Activated CD8-positive, alpha-beta memory T cell treated with anti-CD3 and anti-CD28 coated beads for 24 hours (primary cell): Measurements from ENCODE around the gene SON.
"Not testable (repeated sequence)": the region's sequence is repeated elsewhere in the genome, so short reads cannot be mapped to it uniquely, and the experiment has no call there.

ENCODE experiments used
- DNase-seq: peaks from one replicate; pipeline ENCODE4 v3.0.0-alpha.2; 2020

The SON gene

GRCh38 chr21:33549848-33550771 lies 7.3 kb downstream of the SON start:
- no peak for DNase-seq

DNA sequence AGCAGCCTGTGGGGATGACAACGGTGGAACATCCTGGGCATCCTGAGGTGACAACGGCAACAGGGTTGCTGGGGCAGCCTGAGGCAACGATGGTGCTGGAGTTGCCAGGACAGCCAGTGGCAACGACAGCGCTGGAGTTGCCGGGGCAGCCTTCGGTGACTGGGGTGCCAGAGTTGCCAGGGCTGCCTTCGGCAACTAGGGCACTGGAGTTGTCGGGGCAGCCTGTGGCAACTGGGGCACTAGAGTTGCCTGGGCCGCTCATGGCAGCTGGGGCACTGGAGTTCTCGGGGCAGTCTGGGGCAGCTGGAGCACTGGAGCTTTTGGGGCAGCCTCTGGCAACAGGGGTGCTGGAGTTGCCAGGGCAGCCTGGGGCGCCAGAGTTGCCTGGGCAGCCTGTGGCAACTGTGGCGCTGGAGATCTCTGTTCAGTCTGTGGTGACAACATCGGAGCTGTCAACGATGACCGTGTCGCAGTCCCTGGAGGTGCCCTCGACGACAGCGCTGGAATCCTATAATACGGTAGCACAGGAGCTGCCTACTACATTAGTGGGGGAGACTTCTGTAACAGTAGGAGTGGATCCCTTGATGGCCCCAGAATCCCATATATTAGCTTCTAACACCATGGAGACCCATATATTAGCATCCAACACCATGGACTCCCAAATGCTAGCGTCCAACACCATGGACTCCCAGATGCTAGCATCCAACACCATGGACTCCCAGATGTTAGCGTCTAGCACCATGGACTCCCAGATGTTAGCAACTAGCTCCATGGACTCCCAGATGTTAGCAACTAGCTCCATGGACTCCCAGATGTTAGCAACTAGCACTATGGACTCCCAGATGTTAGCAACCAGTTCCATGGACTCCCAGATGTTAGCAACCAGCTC lies 8.2 kb downstream of the SON start:
- no peak for DNase-seq

DNA sequence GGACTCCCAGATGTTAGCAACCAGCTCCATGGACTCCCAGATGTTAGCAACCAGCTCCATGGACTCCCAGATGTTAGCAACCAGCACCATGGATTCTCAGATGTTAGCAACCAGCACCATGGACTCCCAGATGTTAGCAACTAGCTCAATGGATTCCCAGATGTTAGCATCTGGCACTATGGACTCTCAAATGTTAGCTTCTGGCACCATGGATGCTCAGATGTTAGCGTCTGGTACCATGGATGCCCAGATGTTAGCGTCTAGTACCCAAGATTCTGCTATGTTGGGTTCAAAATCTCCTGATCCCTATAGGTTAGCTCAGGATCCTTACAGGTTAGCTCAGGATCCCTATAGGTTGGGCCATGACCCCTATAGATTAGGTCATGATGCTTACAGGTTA lies 8.8 kb downstream of the SON start:
- no peak for DNase-seq

DNA sequence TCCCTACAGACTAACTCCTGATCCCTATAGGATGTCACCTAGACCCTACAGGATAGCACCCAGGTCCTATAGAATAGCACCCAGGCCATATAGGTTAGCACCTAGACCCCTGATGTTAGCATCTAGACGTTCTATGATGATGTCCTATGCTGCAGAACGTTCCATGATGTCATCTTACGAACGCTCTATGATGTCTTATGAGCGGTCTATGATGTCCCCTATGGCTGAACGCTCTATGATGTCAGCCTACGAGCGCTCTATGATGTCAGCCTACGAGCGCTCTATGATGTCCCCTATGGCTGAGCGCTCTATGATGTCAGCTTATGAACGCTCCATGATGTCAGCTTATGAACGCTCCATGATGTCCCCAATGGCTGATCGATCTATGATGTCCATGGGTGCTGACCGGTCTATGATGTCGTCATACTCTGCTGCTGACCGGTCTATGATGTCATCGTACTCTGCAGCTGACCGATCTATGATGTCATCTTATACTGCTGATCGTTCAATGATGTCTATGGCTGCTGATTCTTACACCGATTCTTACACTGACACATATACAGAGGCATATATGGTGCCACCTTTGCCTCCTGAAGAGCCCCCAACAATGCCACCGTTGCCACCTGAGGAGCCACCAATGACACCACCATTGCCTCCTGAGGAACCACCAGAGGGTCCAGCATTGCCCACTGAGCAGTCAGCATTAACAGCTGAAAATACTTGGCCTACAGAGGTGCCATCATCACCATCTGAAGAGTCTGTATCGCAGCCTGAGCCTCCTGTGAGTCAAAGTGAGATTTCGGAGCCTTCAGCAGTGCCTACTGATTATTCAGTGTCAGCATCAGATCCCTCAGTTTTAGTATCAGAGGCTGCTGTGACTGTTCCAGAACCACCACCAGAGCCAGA lies 9.5 kb downstream of the SON start:
- no peak for DNase-seq

DNA sequence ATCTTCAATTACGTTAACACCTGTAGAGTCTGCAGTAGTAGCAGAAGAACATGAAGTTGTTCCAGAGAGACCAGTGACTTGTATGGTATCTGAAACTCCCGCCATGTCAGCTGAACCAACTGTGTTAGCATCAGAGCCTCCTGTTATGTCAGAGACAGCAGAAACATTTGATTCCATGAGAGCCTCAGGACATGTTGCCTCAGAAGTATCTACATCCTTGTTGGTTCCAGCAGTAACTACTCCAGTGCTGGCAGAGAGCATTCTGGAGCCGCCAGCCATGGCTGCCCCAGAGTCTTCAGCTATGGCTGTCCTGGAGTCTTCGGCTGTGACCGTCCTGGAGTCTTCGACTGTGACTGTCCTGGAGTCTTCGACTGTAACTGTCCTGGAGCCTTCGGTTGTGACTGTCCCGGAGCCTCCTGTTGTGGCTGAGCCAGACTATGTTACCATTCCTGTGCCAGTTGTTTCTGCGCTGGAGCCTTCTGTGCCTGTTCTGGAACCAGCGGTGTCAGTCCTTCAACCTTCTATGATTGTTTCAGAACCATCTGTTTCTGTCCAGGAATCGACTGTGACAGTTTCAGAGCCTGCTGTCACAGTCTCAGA lies 10.3 kb downstream of the SON start:
- DNase-seq = no peak

- DNase-seq = no peak
These were observed 11.6 kb downstream of the SON start for GRCh38 chr21:33554236-33554981.

- DNase-seq = no peak
These were observed 12.1 kb downstream of the SON start for GRCh38 chr21:33554982-33555344.

- DNase-seq = no peak
These were observed 14.6 kb downstream of the SON start for GRCh38 chr21:33557447-33557846.

GRCh38 chr21:33558777-33559421 lies 16.1 kb downstream of the SON start:
- DNase-seq = no peak

DNA sequence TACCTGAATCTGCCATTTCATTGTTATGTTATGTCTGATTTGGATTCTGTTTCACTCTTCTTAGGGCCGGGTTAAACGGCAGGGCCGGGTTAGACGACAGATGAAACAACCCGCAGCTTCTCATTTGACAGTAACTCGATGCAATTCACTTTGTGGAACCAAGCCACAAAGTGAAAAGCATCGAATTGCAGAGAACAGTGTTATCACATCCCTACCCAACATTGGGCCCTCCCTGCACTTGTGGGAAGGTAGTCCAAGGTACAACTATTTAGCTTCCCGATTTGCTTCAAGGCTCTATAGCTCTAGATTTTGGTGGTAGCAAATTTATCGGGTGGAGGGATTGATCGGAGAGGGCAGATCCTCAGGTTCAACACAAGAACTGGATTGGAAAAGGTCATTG lies 17.0 kb downstream of the SON start:
- no peak for DNase-seq

DNA sequence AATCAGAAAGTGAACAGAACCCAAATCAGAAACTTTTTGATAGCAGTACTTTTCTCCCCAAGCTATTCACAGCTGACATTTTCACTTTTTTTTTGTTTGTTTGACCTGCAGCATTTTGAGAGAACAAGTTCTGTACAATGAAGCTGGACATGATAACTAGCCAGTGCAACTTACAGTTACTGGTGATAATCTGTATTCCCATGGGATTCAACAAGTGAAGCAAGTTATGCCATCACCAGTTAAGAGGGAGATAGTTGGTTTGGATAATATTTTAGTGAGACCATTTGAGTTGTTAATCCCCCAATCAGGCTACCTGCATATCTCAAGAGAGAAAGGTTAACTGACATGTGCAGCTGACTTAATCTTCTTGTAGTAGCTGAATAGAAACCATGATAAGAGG lies 18.1 kb downstream of the SON start:
- no peak for DNase-seq

GRCh38 chr21:33561373-33561772 lies 18.5 kb downstream of the SON start:
- no peak for DNase-seq

- DNase-seq = no peak
These were observed 19.6 kb downstream of the SON start for GRCh38 chr21:33562389-33562788.

DNA sequence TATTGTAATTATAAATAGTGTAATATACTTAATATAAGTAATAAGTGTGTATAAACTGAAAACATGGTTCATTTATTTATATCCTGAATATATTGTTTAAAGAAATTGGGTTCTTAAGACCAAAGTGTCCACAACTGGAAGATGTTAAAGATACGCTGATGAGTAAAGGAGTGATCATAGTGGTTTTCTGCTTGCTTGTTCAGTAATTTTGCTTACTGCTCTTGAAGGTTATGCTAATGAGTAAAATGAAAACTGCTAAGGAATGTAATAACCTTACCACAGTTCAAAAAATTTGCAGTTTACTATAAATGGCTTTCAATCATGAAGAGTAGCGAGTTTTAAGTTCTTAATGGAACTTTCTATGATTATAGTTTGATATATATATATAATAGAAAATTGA lies 23.7 kb downstream of the SON start:
- no peak for DNase-seq

DNA sequence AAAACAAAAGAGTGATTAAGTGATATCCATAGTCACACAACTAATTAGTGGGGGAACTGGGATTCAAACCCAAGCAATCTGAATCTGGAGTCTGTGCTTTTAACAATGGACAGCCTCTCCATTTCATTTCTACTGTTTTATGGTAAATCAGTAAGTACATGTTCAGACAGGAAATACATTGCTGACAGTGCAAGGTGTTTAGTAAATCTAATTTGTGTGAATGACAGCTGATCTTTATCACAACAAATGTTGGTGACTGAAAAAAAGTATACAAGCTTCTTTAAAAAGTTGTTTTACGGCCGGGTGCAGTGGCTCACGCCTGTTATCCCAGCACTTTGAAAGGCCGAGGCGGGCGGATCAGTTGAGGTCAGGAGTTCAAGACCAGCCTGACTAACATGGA lies 25.1 kb downstream of the SON start:
- no peak for DNase-seq

- DNase-seq = no peak
These were observed 25.6 kb downstream of the SON start for GRCh38 chr21:33568448-33568847.

- no peak for DNase-seq
These were observed 27.2 kb downstream of the SON start for GRCh38 chr21:33569991-33570390.

GRCh38 chr21:33572350-33572749 lies 29.5 kb downstream of the SON start:
- DNase-seq = no peak

DNA sequence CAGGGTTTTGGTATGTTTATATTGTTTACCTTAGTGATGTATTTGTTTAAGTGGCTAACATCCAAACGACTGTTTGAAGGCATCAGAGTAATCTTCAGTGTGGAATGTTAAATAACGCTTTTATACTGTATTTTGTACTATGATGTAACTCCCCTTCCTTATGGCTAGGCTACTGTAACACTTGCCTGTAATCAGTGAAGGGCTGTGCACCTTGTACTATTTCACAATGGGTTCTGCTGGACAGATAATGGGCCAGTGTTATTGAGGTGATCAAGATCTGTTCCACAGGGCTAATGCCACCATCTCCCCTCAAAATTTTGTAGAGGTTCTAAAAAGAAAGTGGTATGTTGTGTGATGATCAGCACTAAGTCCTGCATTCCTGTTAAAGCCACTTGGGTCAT lies 33.9 kb downstream of the SON start:
- DNase-seq = not testable (repeated sequence)

GRCh38 chr21:33578214-33578613 lies 35.4 kb downstream of the SON start:
- DNase-seq = no peak

DNA sequence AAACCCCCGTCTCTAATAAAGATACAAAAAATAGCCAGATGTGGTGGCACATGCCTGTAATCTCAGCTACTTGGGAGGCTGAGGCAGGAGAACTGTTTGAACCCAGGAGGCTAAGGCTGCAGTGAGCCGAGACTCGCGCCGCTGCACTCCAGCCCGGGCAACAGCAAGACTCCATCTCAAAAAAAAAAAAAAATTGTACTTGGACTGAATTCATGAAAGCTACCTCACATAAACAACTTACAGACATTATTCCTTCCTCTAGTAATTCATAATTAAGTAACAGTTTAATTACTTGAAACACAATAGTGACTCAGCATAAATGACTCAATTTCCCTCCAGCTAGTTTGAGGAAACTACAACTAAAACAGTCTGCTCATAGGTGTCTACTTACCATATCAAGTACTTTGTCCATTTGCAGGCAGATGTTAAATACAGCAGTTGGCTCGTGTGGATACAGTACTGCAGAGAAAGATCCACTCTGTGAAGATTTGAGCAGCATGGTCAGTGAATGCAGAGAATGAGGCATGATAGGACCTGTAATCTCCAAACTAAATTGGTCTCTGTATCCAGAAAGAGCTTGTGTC lies 36.2 kb downstream of the SON start:
- no peak for DNase-seq
